Activated B cell treated with CpG ODN at 0.5 μM for 24 hours (primary cell): Measurements from ENCODE around the gene VPS45. TPM values are rescaled to one million over a fixed set of nuclear protein-coding genes. Genes with fewer than 3 reads are reported as not detected.
"Not testable (repeated sequence)": the region's sequence is repeated elsewhere in the genome, so short reads cannot be mapped to it uniquely, and the experiment has no call there.

ENCODE experiments used
- ATAC-seq: fragments of 200-7000 bp; cut with Tn5 transposase; one replicate; pipeline ENCODE4 v1.10.0; 2021; ENCODE audit warnings: low read depth, mild to moderate bottlenecking, moderate library complexity
- CTCF ChIA-PET: fragments of 350-600 bp; sonication (Branson Sonifier 250); formaldehyde crosslinking; loops from one replicate; lab custom pipeline; 2021; ENCODE audit warnings: antibody characterized with exemption; lab: Charles Lee
- POLR2A ChIA-PET: fragments of 350-600 bp; sonication (Branson Sonifier 250); formaldehyde crosslinking; loops from one replicate; lab custom pipeline; 2021; ENCODE audit warnings: antibody characterized with exemption; lab: Charles Lee
- DNase-seq: peaks from one replicate; pipeline ENCODE4 v3.0.0; 2022
- H3K27ac Mint-ChIP-seq: one replicate; pipeline ENCODE4 v1.8.0; 2020; ENCODE audit warnings: mixed read lengths
- H3K27me3 Mint-ChIP-seq: one replicate; pipeline ENCODE4 v1.8.0; 2021; ENCODE audit warnings: mixed read lengths
- H3K36me3 Mint-ChIP-seq: one replicate; pipeline ENCODE4 v1.8.0; 2021; ENCODE audit warnings: low read depth, mixed read lengths
- H3K4me1 Mint-ChIP-seq: one replicate; pipeline ENCODE4 v1.8.0; 2021; ENCODE audit warnings: mixed read lengths
- H3K4me3 Mint-ChIP-seq: one replicate; pipeline ENCODE4 v1.8.0; 2020; ENCODE audit warnings: mild to moderate bottlenecking, mixed read lengths
- H3K9me3 Mint-ChIP-seq: one replicate; pipeline ENCODE4 v1.8.0; 2020; ENCODE audit warnings: mixed read lengths
- intact Hi-C: fragments of 100-400 bp; cut with micrococcal nuclease; formaldehyde crosslinking; loops from one replicate; pipeline ENCODE4 v1.15.1; 2024
- total RNA-seq: library from RNA; stranded (reverse); gene quantifications from 2 replicates; pipeline ENCODE4 v1.2.3, GENCODE V29; 2022
- TF ChIP-seq, protein P1 (sequence below): fragments of 200-600 bp; IDR thresholded peaks from one replicate; pipeline ENCODE4 v1.8.0; 2022; ENCODE audit warnings: antibody characterized with exemption, mild to moderate bottlenecking

VPS45 gene
- total RNA-seq, 1 donor from 2014 or later, result 46.0 TPM

GRCh38 chr1:150127464-150127863 is 59.9 kb downstream of the VPS45 start:
- Mint-ChIP-seq H3K36me3 (peaks cover 4% of the 10 kb centered on the region), H3K27me3 (no peaks in the 10 kb centered on the region), H3K27ac (peak overlapping the region; percentile 18), H3K9me3 (no peaks in the 10 kb centered on the region), H3K4me3 (no peak overlapping the region), H3K4me1 (peaks cover 14% of the 10 kb centered on the region)
- intact Hi-C loops, result loop anchor here (2.0 kb wide), 1 partner anchor 13 kb away; no protein-coding TSS in a partner anchor
- POLR2A ChIA-PET, result interaction anchor here (0.8 to 1.4 kb wide), 5 partner anchors 9 to 32 kb away, joined by 3 to 5 read pairs (median 3); partner anchors contain the start of gene PLEKHO1
- ATAC-seq, result no peak
- DNase-seq, result no peak
- TF ChIP-seq, protein P1, sequence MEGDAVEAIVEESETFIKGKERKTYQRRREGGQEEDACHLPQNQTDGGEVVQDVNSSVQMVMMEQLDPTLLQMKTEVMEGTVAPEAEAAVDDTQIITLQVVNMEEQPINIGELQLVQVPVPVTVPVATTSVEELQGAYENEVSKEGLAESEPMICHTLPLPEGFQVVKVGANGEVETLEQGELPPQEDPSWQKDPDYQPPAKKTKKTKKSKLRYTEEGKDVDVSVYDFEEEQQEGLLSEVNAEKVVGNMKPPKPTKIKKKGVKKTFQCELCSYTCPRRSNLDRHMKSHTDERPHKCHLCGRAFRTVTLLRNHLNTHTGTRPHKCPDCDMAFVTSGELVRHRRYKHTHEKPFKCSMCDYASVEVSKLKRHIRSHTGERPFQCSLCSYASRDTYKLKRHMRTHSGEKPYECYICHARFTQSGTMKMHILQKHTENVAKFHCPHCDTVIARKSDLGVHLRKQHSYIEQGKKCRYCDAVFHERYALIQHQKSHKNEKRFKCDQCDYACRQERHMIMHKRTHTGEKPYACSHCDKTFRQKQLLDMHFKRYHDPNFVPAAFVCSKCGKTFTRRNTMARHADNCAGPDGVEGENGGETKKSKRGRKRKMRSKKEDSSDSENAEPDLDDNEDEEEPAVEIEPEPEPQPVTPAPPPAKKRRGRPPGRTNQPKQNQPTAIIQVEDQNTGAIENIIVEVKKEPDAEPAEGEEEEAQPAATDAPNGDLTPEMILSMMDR, result no peak
- CTCF ChIA-PET, result interaction anchor here (1.1 to 2.1 kb wide), 4 partner anchors 23 to 165 kb away, joined by 3 to 5 read pairs (median 4); no protein-coding TSS in a partner anchor

DNA sequence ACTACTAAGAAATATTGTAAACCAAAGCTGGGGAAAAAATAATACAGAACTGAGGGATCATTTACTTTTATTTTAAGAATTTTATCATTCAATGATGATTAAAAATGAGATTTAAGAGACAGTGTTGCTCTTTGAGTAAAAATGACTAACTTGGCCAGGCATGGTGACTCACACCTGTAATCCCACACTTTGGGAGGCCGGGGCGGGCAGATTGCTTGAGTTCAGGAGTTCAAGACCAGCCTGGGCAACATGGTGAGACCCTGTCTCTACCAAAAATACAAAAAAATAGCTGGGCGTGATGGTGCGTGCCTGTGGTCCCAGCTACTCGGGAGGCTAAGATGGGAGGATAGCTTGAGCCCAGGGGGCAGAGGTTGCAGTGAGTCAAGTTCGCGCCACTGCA is 60.3 kb downstream of the VPS45 start:
- H3K9me3 Mint-ChIP-seq, result no peaks in the 10 kb centered on the region
- intact Hi-C loops, result loop anchor here (2.0 kb wide), 1 partner anchor 13 kb away; no protein-coding TSS in a partner anchor
- ChIA-PET POLR2A (interaction anchor here (0.8 to 1.4 kb wide), 4 partner anchors 19 to 31 kb away, joined by 3 to 5 read pairs (median 4); partner anchors contain the start of gene PLEKHO1), CTCF (interaction anchor here (1.1 to 2.1 kb wide), 4 partner anchors 23 to 166 kb away, joined by 3 to 5 read pairs (median 4); no protein-coding TSS in a partner anchor)
- ATAC-seq, result no peak
- no peak overlapping the region for H3K4me3 Mint-ChIP-seq
- peaks cover 14% of the 10 kb centered on the region for H3K4me1 Mint-ChIP-seq
- TF ChIP-seq, protein P1, result no peak
- no peaks in the 10 kb centered on the region for H3K27me3 Mint-ChIP-seq
- no peak overlapping the region for H3K27ac Mint-ChIP-seq
- H3K36me3 Mint-ChIP-seq, result peaks cover 3% of the 10 kb centered on the region
- no peak for DNase-seq

DNA sequence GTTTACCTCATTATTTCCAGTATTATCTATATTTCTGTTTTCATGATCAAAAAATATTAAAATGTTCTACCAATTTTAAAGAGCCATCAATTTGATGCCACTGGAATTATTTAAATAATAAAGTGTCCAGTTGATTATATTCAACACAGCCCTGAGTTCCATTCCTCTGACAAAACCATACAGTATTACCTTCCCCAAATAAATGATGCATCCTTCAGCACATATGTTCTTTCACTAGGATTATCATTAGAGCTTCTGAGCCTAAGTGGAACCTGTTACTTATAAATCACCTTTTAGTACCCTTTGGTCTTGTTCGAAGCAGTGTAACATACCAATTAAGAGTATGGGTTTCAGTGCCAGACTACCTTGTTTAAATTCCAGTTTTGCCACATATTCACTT is 64.8 kb downstream of the VPS45 start:
- Mint-ChIP-seq H3K4me1 (peaks cover 7% of the 10 kb centered on the region), H3K9me3 (no peaks in the 10 kb centered on the region), H3K36me3 (peaks cover 1% of the 10 kb centered on the region), H3K4me3 (no peak overlapping the region), H3K27ac (no peak overlapping the region), H3K27me3 (no peaks in the 10 kb centered on the region)
- no peak for DNase-seq
- TF ChIP-seq, protein P1, result no peak
- POLR2A ChIA-PET, result no interaction called here
- CTCF ChIA-PET, result no interaction called here
- intact Hi-C loops, result loop anchor here (1.0 kb wide), 1 partner anchor 12 kb away; no protein-coding TSS in a partner anchor
- ATAC-seq, result no peak

GRCh38 chr1:150134537-150134936 is 67.0 kb downstream of the VPS45 start:
- H3K36me3 Mint-ChIP-seq, result peaks cover 2% of the 10 kb centered on the region
- H3K27ac Mint-ChIP-seq, result no peak overlapping the region
- CTCF ChIA-PET, result interaction anchor here (0.6 kb wide), 1 partner anchor 16 kb away, joined by 3 read pairs; no protein-coding TSS in a partner anchor
- TF ChIP-seq, protein P1, result no peak
- no peaks in the 10 kb centered on the region for H3K9me3 Mint-ChIP-seq
- peaks cover 2% of the 10 kb centered on the region for H3K4me1 Mint-ChIP-seq
- DNase-seq, result no peak
- H3K4me3 Mint-ChIP-seq, result no peak overlapping the region
- POLR2A ChIA-PET, result no interaction called here
- intact Hi-C loops, result no loop called here
- ATAC-seq, result no peak
- no peaks in the 10 kb centered on the region for H3K27me3 Mint-ChIP-seq

DNA sequence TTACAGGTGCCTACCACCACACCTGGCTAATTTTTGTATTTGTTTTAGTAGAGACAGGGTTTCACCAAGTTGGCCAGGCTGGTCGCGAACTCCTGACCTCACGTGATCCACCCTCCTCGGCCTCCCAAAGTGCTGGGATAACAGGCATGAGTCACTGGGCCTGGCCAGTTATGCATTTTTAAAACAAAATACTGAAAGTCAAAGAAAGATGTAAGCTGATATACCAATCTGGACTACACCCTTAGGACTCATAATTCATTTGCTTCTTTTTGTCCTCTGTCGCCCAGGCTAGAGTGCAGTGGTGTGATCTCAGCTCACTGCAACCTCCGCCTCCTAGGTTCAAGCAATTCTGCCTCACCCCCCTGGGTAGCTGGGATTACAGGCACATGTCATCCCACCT is 67.8 kb downstream of the VPS45 start:
- H3K4me1 Mint-ChIP-seq, H3K27me3 Mint-ChIP-seq, ATAC-seq, H3K27ac Mint-ChIP-seq, CTCF ChIA-PET, H3K9me3 Mint-ChIP-seq, intact Hi-C loops, H3K36me3 Mint-ChIP-seq, H3K4me3 Mint-ChIP-seq, DNase-seq: not testable (repeated sequence)
- POLR2A ChIA-PET, result interaction anchor here (2.1 kb wide), 1 partner anchor 250 kb away, joined by 5 read pairs; a partner anchor contains a TSS
